Erythroblast (primary cell): ENCODE measurements around the gene UCN3.

Source experiments
- GATA1 ChIP-seq: IDR thresholded peaks from 2 replicates; pipeline ENCODE4 v1.6.1; 2011; ENCODE audit warnings: low read depth, mild to moderate bottlenecking, control low read depth, low read length, moderate library complexity
- POLR2A ChIP-seq: IDR thresholded peaks from 2 replicates; pipeline ENCODE4 v1.6.1; 2011; ENCODE audit warnings: mild to moderate bottlenecking, low read length

DNA sequence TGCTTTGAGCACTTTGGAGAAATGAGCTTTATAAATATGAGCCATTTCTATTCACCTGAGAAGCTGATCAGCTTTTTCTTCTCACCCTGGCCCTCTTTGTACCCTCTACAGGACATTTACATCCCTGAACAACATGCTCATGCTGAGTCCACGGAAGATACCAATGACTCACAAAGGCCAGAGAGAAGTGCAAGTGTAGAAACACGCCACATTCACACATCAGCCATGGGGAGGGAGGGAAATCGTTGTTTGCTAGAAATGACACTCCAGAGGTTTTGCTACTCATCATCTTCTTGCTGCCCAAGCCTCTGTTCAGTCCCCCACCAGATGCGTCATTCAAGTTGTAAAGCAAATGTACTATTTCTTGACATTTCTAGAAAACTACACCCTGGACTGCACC, 2.8 kb upstream of the UCN3 start:
- no peak for TF ChIP-seq POLR2A
- no peak for TF ChIP-seq GATA1
